HG03442 (cell line): ENCODE measurements around the gene ITPR2.
"Not testable (repeated sequence)": the region's sequence is repeated elsewhere in the genome, so short reads cannot be mapped to it uniquely, and the experiment has no call there.

Source experiments
- ATAC-seq: cut with Tn5 transposase; IDR thresholded peaks from one replicate; pipeline ENCODE4 v1.9.1; 2021; ENCODE audit warnings: mild to moderate bottlenecking, moderate library complexity; ENCODE audit not compliant: unreplicated experiment

Gene ITPR2

GRCh38 chr12:26851031-26851809 lies 18.2 kb upstream of the ITPR2 start:
- no peak for ATAC-seq

- no peak for ATAC-seq
Observed at GRCh38 chr12:26848156-26848825, 15.3 kb upstream of the ITPR2 start.

- ATAC-seq = no peak
Observed at GRCh38 chr12:26847431-26847830, 14.4 kb upstream of the ITPR2 start.

GRCh38 chr12:26846416-26846815 lies 13.4 kb upstream of the ITPR2 start:
- no peak for ATAC-seq

- no peak for ATAC-seq
Observed at GRCh38 chr12:26845984-26846383, 13.0 kb upstream of the ITPR2 start.

GRCh38 chr12:26845057-26845666 lies 12.2 kb upstream of the ITPR2 start:
- no peak for ATAC-seq

- ATAC-seq = no peak
Observed at GRCh38 chr12:26843311-26843710, 10.3 kb upstream of the ITPR2 start.

- ATAC-seq = no peak
Observed at GRCh38 chr12:26841085-26841484, 8.1 kb upstream of the ITPR2 start.

- ATAC-seq = no peak
Observed at GRCh38 chr12:26839512-26839911, 6.5 kb upstream of the ITPR2 start.

- no peak for ATAC-seq
Observed at GRCh38 chr12:26838888-26839416, 6.0 kb upstream of the ITPR2 start.

- ATAC-seq = no peak
Observed at GRCh38 chr12:26836201-26836600, 3.2 kb upstream of the ITPR2 start.

- ATAC-seq = not testable (repeated sequence)
Observed at GRCh38 chr12:26834503-26835060, 1.6 kb upstream of the ITPR2 start.

GRCh38 chr12:26833743-26834490 lies 923 bp upstream of the ITPR2 start:
- no peak for ATAC-seq

- peak; percentile 40 for ATAC-seq
Observed at GRCh38 chr12:26831951-26832821, 808 bp downstream of the ITPR2 start.

- no peak for ATAC-seq
Observed at GRCh38 chr12:26830783-26831551, 2.0 kb downstream of the ITPR2 start.

GRCh38 chr12:26830363-26830762 lies 2.6 kb downstream of the ITPR2 start:
- ATAC-seq = no peak

GRCh38 chr12:26828280-26829073 lies 4.5 kb downstream of the ITPR2 start:
- no peak for ATAC-seq

GRCh38 chr12:26826437-26826836 lies 6.6 kb downstream of the ITPR2 start:
- no peak for ATAC-seq
